ENCODE measurements around the gene PMFBP1. TPM values are rescaled to one million over a fixed set of nuclear protein-coding genes. Genes with fewer than 3 reads are reported as not detected.

PMFBP1 gene
- polyA plus RNA-seq, 3 donors = 3.5 to 6.6 (median 6.2) TPM

Other genes starting within 250 kb of the PMFBP1 start
- gene PKD1L3, start 171.8 kb downstream of the PMFBP1 start, polyA plus RNA-seq (ENCODE audit: insufficient read length in 3 of 3) = under 1 TPM; 0.04 to 0.18 (median 0.16) TPM
- 10 to 100 TPM; 12.3 to 21.0 (median 18.7) TPM for gene DHODH, start 163.4 kb downstream of the PMFBP1 start, polyA plus RNA-seq (ENCODE audit: insufficient read length in 3 of 3)
- under 1 TPM; 0.74 to 0.99 (median 0.77) TPM for gene HP, start 117.7 kb downstream of the PMFBP1 start, polyA plus RNA-seq (ENCODE audit: insufficient read length in 3 of 3)
- under 1 TPM in 1 of 3 donors, not detected in 2; 0.11 TPM for gene HPR, start 108.9 kb downstream of the PMFBP1 start, polyA plus RNA-seq (ENCODE audit: insufficient read length in 3 of 3)
- 10 to 100 TPM; 17.3 to 23.2 (median 21.7) TPM for gene TXNL4B, start 78.5 kb downstream of the PMFBP1 start, polyA plus RNA-seq (ENCODE audit: insufficient read length in 3 of 3)
- 10 to 100 TPM; 71.1 to 84.9 (median 73.9) TPM for gene DHX38, start 78.3 kb downstream of the PMFBP1 start, polyA plus RNA-seq (ENCODE audit: insufficient read length in 3 of 3)

Measured in renal pelvis (tissue), 3 donors.